OCI-M2 (cell line): ENCODE data around the gene NCBP2.

Experiments used
- DNase-seq: peaks from one replicate; lab custom pipeline; 2025; ENCODE audit not compliant: unreplicated experiment; lab: John Stamatoyannopoulos, UW

NCBP2 gene

DNA sequence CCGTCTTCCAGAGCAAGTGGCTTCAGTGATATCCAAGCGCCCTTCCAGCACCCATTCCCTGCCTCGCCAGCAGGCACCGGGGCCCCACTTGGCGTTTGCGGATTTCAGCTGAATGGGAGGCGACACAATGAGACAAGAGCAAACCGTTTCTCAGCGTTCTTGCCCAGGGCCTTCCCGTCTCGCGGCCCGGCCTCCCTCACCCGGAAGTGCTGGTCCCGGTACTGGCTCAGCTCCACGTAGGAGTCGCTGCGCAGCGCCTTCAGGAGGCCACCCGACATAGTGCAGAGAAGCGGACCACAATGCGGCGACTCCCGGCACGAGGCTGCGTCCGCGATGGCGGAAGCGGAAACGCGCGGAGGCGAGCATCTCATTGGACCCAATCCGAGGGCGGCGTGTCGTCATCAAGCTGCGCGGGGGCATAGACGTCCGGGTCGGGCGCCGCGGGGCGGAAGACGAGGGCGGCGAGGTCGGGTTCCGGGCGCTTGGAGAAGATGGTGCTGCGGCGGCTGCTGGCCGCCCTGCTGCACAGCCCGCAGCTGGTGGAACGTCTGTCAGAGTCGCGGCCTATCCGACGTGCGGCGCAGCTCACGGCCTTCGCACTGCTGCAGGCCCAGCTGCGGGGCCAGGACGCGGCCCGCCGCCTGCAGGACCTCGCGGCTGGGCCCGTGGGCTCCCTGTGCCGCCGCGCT, at the start of gene NCBP2:
TSS of gene NCBP2 (minus strand) at position 303 of the 689 bp plus-strand sequence. CDS start at position 278, 25 bp downstream.
- DNase-seq = peak; percentile 61

DNA sequence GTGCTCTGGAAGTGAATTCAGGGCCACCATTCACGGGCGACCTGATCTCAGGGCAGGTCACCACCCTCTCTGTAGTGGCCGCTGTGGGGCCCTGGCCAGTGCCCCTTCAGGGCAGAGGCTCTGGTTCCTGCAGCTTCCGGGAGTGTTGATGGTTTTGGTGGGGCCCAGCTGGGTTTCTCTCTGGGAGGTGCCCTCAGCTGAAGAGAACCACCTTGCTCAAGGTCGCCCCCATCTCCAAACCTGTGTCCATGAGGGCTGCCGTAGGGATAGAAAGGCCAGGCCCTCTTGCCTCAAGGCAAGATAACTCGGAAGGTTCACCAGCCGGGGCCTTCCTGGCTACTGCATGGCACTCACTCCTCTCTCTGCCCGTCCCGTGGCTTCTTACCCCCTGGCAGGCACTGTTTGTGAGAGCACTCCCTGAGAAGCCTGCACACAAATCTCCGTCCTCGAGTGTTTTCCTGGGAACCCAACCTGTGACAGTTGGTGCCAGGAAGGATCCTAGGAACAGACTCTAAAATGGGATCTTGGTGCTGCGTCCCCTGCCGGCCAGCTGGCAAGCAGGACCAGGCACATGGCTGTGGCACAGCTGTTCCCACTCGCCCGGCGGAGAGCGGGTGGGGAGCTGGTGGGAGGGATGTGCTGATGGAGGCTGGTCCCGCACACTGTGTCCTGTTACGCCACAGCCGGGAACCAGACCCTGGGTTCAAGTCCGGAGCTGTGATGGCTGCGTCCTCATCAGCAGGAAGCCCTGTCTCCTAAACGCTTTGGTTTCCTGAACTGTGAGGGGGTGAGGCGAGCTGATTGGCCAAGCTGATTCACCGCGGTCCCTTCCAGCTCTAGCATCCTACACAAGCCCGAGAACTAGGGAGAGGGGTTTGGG, 49.5 kb upstream of the NCBP2 start:
- DNase-seq = no peak

GRCh38 chr3:196990601-196991007, 48.3 kb upstream of the NCBP2 start:
- DNase-seq = no peak

DNA sequence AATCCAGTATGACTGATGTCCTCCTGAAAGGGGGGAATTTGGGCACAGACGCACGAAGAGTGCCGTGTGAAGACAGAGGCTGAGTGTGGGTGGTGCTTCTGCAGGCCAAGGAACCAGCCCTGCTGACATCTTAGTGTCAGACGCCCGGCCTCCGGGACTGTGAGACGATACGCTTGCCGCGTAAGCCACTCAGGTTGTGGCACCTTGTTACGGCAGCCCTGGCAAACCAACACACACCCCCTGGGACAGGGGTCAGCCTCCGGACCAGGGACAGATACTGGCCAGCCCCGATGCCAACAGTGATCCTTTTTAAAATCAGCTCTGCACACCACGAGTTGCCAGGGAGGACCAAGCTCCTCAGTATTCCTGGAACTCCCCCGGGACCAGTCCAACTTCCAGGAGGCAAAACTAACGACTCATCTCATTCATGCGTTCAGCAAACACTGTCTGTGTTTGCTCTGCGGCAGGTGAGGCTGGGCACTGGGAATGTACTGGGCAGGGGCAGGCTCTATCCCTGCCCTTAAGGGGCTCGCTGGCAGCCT, 47.5 kb upstream of the NCBP2 start:
- no peak for DNase-seq

- peak; percentile 22 for DNase-seq
Observed at GRCh38 chr3:196988241-196989029, 46.1 kb upstream of the NCBP2 start.

DNA sequence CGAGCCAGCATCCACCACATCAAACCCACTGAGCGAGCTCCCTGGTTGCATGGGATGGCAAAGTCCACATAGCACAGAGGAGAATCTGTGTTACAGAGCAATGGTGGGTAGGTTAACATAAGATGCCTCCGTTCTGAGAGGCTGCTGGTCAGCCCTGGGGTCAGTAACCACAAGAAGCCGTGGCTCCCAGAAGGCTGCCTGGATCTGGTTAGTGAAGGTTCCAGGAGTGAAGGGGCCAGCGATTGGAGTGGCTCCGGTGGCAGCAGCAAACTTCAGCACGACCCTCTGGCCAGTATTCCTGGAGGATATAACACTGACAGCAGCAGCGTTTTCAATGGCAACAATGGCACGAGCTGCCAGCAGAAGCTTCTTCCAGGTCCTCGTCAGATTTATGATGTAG, 44.7 kb upstream of the NCBP2 start:
- no peak for DNase-seq

- no peak for DNase-seq
Observed at GRCh38 chr3:196985954-196986885, 43.9 kb upstream of the NCBP2 start.

DNA sequence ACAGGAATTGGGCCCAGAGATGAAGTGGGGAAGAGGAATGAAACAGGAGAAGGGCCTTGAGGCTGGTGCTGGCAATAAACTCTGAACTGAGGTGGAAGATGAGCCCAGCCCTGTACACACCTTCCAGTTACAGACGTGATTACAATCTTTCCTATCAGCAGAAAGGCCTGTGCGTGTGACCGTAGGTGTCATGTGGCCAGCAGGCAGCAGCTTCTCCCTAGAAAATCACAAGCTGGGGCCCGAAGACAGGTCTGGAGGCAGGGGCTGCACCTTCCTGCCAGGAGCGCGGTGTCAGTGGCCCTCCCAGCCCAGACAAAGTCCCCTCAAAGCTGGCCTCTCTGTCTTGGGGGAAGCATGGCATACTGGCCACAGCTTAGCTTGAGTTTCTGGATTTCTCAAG, 43.0 kb upstream of the NCBP2 start:
- DNase-seq = no peak

GRCh38 chr3:196983186-196983585, 40.9 kb upstream of the NCBP2 start:
- no peak for DNase-seq

DNA sequence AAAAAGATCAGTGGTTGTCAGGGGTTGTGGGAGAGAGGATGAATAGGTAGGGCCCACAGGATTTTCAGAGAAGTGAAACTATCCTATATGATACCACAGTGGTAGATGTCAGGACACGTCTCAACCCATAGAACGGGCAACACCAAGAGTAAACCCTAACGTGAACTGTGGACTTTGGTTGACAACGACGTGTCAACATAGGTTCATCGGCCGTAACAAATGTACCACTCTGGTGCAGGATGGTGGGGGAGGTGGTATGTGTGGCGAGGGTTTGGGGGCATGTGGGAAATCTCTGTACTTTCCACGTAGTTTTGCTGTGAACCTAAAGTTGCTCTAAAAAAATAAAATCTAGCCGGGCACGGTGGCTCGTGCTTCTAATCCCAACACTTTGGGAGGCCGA, 39.3 kb upstream of the NCBP2 start:
- DNase-seq = no peak

DNA sequence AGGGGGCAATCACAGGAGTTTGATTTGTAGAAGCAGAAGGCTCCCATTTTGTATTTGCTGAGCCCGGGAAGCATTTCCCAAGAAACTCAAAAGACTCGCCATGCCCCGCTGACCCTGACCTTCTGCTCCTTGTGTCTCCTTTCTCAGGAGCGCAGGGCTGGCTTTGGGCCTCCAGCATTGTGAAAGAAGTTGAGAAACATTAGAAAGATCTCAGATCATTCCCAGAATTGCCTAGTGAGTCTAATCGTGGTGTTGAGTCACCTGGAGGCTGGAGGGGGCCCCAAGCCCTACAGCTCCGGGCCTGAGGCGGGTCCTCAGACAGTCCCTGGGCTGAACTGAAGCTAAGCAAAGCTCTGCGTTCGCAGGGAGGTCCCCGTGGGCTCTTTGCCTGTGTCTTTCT, 37.2 kb upstream of the NCBP2 start:
- no peak for DNase-seq

GRCh38 chr3:196976941-196977340, 34.6 kb upstream of the NCBP2 start:
- DNase-seq = no peak

- DNase-seq = no peak
Observed at GRCh38 chr3:196975349-196975748, 33.0 kb upstream of the NCBP2 start.

GRCh38 chr3:196974661-196975060, 32.3 kb upstream of the NCBP2 start:
- DNase-seq = no peak

GRCh38 chr3:196971094-196971698, 28.9 kb upstream of the NCBP2 start:
- DNase-seq = no peak

GRCh38 chr3:196970547-196971093, 28.3 kb upstream of the NCBP2 start:
- no peak for DNase-seq

GRCh38 chr3:196969660-196970546, 27.6 kb upstream of the NCBP2 start:
- no peak for DNase-seq

GRCh38 chr3:196969134-196969659, 26.9 kb upstream of the NCBP2 start:
- DNase-seq = no peak
